Breast epithelium (tissue), 3 donors: Measurements from ENCODE around the gene ITPRID1.

Experiments used
- CTCF ChIP-seq, 3 donors: fragments of 450-650 bp; IDR thresholded peaks; one replicate each; pipeline ENCODE4 v1.5.1; 2016 to 2017; ENCODE audit warnings: antibody characterized with exemption in 3 of 3, mild to moderate bottlenecking in 3 of 3, moderate library complexity in 3 of 3
- POLR2A ChIP-seq: fragments of 450-650 bp; IDR thresholded peaks from one replicate; pipeline ENCODE4 v1.6.1; 2016; ENCODE audit warnings: antibody characterized with exemption, mild to moderate bottlenecking, moderate library complexity
- POLR2AphosphoS5 ChIP-seq, 3 donors: sonication (generic); formaldehyde crosslinking; IDR thresholded peaks; one replicate each; pipeline ENCODE4 v1.6.1; 2017; ENCODE audit warnings: antibody characterized with exemption in 3 of 3

DNA sequence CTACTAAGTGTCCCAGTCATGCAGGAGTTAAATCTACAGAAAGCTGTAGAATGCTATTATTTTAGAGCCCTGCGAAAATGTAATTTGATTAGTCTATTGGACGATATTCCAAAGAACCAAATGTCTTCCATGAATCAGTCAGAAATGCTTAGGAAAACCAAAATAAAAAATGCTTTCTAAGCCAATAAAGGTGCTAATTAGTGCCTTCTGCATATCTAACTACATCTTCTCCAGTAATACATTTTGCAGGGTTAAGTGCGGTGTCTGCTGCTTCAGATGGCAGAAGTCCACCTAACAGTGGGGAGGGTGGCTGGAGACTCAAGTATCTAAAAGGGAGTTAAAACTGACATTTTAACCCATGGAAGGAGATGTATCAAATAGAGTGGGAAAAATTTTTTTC, 50.1 kb downstream of the ITPRID1 start:
- TF ChIP-seq POLR2AphosphoS5 (IDR thresholded peaks at IDR 0.05): no peak
- TF ChIP-seq POLR2A: no peak
- no peak for TF ChIP-seq CTCF (IDR thresholded peaks at IDR 0.05)
